A673 (cell line): Measurements from ENCODE around the gene NABP1.

Source experiments
- EZH2 ChIP-seq: fragments of 200-600 bp; sonication (generic); IDR thresholded peaks from 2 replicates; pipeline ENCODE4 v1.6.1; 2017; ENCODE audit warnings: borderline replicate concordance, low read depth, mild to moderate bottlenecking, mixed read lengths, antibody characterized with exemption, low read length; ENCODE audit not compliant: poor library complexity, severe bottlenecking
- TF ChIP-seq, protein P1 (sequence below): fragments of 300-800, 200-600 bp; sonication (generic); conservative IDR thresholded peaks from 2 replicates; pipeline ENCODE4 v1.5.1; 2017; ENCODE audit warnings: low read depth, mild to moderate bottlenecking, antibody characterized with exemption, low read length, moderate library complexity, mixed read lengths

DNA sequence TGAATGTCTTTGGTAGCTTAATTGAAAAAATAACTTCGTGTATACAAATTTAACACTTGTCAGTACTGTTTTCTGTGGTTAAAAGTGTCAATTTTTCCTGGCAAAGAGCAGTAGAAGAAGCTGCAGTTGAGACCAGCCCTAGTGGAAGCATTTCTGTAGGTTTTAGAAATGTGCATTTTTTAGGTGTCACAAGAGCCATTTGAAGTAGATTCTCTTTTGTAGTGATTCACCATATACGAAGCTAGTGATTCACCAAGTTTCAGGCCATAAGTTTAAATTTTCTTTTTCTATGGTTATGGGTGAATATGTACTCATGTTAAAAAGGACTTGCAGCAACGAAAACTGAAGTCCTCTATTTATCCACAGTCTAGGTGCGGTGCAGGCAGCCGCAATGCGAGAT is 4.2 kb downstream of the NABP1 start:
- TF ChIP-seq, protein P1, sequence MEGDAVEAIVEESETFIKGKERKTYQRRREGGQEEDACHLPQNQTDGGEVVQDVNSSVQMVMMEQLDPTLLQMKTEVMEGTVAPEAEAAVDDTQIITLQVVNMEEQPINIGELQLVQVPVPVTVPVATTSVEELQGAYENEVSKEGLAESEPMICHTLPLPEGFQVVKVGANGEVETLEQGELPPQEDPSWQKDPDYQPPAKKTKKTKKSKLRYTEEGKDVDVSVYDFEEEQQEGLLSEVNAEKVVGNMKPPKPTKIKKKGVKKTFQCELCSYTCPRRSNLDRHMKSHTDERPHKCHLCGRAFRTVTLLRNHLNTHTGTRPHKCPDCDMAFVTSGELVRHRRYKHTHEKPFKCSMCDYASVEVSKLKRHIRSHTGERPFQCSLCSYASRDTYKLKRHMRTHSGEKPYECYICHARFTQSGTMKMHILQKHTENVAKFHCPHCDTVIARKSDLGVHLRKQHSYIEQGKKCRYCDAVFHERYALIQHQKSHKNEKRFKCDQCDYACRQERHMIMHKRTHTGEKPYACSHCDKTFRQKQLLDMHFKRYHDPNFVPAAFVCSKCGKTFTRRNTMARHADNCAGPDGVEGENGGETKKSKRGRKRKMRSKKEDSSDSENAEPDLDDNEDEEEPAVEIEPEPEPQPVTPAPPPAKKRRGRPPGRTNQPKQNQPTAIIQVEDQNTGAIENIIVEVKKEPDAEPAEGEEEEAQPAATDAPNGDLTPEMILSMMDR: no peak
- TF ChIP-seq EZH2: no peak
